Measurements from ENCODE around the gene ZNF69. TPM values are rescaled to one million over a fixed set of nuclear protein-coding genes. Genes with fewer than 3 reads are reported as not detected.
"Not testable (repeated sequence)": the region's sequence is repeated elsewhere in the genome, so short reads cannot be mapped to it uniquely, and the experiment has no call there.

ZNF69 gene
- total RNA-seq, 2 experiments from 2014 or later: 9.7 to 13.9 TPM

- intact Hi-C loops (cut with micrococcal nuclease; ENCODE audit: unreplicated experiment): no loop called here
- Histone ChIP-seq H3K79me2 (ENCODE audit: insufficient read depth, low read depth, low read length) (no peaks in the 10 kb centered on the region), H3K9me2 (ENCODE audit: insufficient read depth, low read length) (no peaks in the 10 kb centered on the region), H4K20me1 (ENCODE audit: insufficient read depth, low read length) (no peaks in the 10 kb centered on the region), H3K4me1 (ENCODE audit: insufficient read depth, low read length, poor library complexity, severe bottlenecking) (no peaks in the 10 kb centered on the region), H3K4me2 (ENCODE audit: low read length) (no peak overlapping the region), H3K36me3 (ENCODE audit: insufficient read depth, low read length) (peaks cover 82% of the 10 kb centered on the region), H3K4me3 (ENCODE audit: low read depth, low read length, poor library complexity, severe bottlenecking) (no peak overlapping the region), H3K27ac (ENCODE audit: low read depth, low read length, poor library complexity, severe bottlenecking) (no peak overlapping the region), H3K9me3 (ENCODE audit: low read length) (peaks cover 45% of the 10 kb centered on the region), H2AFZ (ENCODE audit: low read length) (no peak overlapping the region)
- DNase-seq (ENCODE audit: low spot score): no peak
- no peak for TF ChIP-seq EZH2phosphoT487 (IDR thresholded peaks at IDR 0.05; ENCODE audit: borderline replicate concordance, low read depth, low read length)
- TF ChIP-seq, protein P1, sequence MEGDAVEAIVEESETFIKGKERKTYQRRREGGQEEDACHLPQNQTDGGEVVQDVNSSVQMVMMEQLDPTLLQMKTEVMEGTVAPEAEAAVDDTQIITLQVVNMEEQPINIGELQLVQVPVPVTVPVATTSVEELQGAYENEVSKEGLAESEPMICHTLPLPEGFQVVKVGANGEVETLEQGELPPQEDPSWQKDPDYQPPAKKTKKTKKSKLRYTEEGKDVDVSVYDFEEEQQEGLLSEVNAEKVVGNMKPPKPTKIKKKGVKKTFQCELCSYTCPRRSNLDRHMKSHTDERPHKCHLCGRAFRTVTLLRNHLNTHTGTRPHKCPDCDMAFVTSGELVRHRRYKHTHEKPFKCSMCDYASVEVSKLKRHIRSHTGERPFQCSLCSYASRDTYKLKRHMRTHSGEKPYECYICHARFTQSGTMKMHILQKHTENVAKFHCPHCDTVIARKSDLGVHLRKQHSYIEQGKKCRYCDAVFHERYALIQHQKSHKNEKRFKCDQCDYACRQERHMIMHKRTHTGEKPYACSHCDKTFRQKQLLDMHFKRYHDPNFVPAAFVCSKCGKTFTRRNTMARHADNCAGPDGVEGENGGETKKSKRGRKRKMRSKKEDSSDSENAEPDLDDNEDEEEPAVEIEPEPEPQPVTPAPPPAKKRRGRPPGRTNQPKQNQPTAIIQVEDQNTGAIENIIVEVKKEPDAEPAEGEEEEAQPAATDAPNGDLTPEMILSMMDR (conservative IDR thresholded peaks at IDR 0.05; ENCODE audit: low read length): no peak
- CTCF ChIA-PET (ENCODE audit: unreplicated experiment): no interaction called here
- BruUV-seq (replicated peaks): no TSS peak
- POLR2A ChIA-PET: no interaction called here
Observed at GRCh38 chr19:11949201-11949600, 61.6 kb downstream of the ZNF69 start.

- H4K20me1 ChIP-seq (ENCODE audit: insufficient read depth, low read length); DNase-seq (ENCODE audit: low spot score); H3K79me2 ChIP-seq (ENCODE audit: insufficient read depth, low read depth, low read length); H3K4me1 ChIP-seq (ENCODE audit: insufficient read depth, low read length, poor library complexity, severe bottlenecking); POLR2A ChIA-PET; H3K4me3 ChIP-seq (ENCODE audit: low read depth, low read length, poor library complexity, severe bottlenecking); H3K9me2 ChIP-seq (ENCODE audit: insufficient read depth, low read length); intact Hi-C loops (cut with micrococcal nuclease; ENCODE audit: unreplicated experiment); H3K4me2 ChIP-seq (ENCODE audit: low read length); BruUV-seq (replicated peaks); CTCF ChIA-PET (ENCODE audit: unreplicated experiment); H3K27ac ChIP-seq (ENCODE audit: low read depth, low read length, poor library complexity, severe bottlenecking); H2AFZ ChIP-seq (ENCODE audit: low read length): not testable (repeated sequence)
- peaks cover 45% of the 10 kb centered on the region for H3K9me3 ChIP-seq (ENCODE audit: low read length)
- peaks cover 77% of the 10 kb centered on the region for H3K36me3 ChIP-seq (ENCODE audit: insufficient read depth, low read length)
Observed at GRCh38 chr19:11949614-11950080, 62.1 kb downstream of the ZNF69 start.

DNA sequence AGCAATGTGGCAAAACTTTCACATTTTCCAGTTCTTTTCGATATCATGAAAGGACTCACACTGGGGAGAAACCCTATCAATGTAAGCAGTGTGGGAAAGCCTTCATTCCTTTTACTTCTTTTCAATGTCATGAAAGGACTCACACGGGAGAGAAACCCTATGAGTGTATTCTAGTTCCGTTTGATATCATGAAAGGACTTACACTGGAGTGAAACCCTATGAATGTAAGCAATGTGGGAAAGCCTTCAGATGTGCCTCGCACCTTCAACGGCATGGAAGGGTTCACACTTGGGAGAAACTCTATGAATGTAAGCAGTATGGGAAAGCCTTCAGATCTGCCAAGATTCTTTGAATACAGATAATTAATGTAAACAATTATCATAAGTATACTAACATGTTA, 62.7 kb downstream of the ZNF69 start:
- POLR2A ChIA-PET: interaction anchor here (0.7 kb wide), 1 partner anchor 1546 kb away, joined by 4 read pairs; no protein-coding TSS in a partner anchor
- peaks cover 45% of the 10 kb centered on the region for H3K9me3 ChIP-seq (ENCODE audit: low read length)
- intact Hi-C loops (cut with micrococcal nuclease; ENCODE audit: unreplicated experiment): no loop called here
- no peak overlapping the region for H3K4me2 ChIP-seq (ENCODE audit: low read length)
- no peaks in the 10 kb centered on the region for H3K4me1 ChIP-seq (ENCODE audit: insufficient read depth, low read length, poor library complexity, severe bottlenecking)
- BruUV-seq (replicated peaks): no TSS peak
- H4K20me1 ChIP-seq (ENCODE audit: insufficient read depth, low read length): no peaks in the 10 kb centered on the region
- no peak for TF ChIP-seq EZH2phosphoT487 (IDR thresholded peaks at IDR 0.05; ENCODE audit: borderline replicate concordance, low read depth, low read length)
- TF ChIP-seq, protein P1 (conservative IDR thresholded peaks at IDR 0.05; ENCODE audit: low read length): no peak
- H3K9me2 ChIP-seq (ENCODE audit: insufficient read depth, low read length): no peaks in the 10 kb centered on the region
- H3K4me3 ChIP-seq (ENCODE audit: low read depth, low read length, poor library complexity, severe bottlenecking): no peak overlapping the region
- DNase-seq (ENCODE audit: low spot score): no peak
- H3K79me2 ChIP-seq (ENCODE audit: insufficient read depth, low read depth, low read length): no peaks in the 10 kb centered on the region
- CTCF ChIA-PET (ENCODE audit: unreplicated experiment): no interaction called here
- H3K36me3 ChIP-seq (ENCODE audit: insufficient read depth, low read length): peaks cover 71% of the 10 kb centered on the region
- no peak overlapping the region for H3K27ac ChIP-seq (ENCODE audit: low read depth, low read length, poor library complexity, severe bottlenecking)
- no peak overlapping the region for H2AFZ ChIP-seq (ENCODE audit: low read length)

Other genes starting within 250 kb of the ZNF69 start
- gene ZNF823, start 148.8 kb upstream of the ZNF69 start, total RNA-seq (2014; rRNA removed; shearing (Covaris generic)): 7.0 and 7.2 TPM in 2 replicates
- gene ZNF823, start 148.8 kb upstream of the ZNF69 start, total RNA-seq (2022): 5.7 and 6.8 TPM in 2 replicates
- 10.8 and 14.5 TPM in 2 replicates for gene ZNF441, start 120.8 kb upstream of the ZNF69 start, total RNA-seq (2014; rRNA removed; shearing (Covaris generic))
- 8.4 and 11.1 TPM in 2 replicates for gene ZNF441, start 120.8 kb upstream of the ZNF69 start, total RNA-seq (2022)
- 1.2 and 2.0 TPM in 2 replicates for gene ZNF491, start 89.3 kb upstream of the ZNF69 start, total RNA-seq (2014; rRNA removed; shearing (Covaris generic))
- 6.2 and 7.9 TPM in 2 replicates for gene ZNF491, start 89.3 kb upstream of the ZNF69 start, total RNA-seq (2022)
- 7.5 and 7.9 TPM in 2 replicates for gene ZNF440, start 73.5 kb upstream of the ZNF69 start, total RNA-seq (2014; rRNA removed; shearing (Covaris generic))
- gene ZNF440, start 73.5 kb upstream of the ZNF69 start, total RNA-seq (2022): 15.2 and 16.6 TPM in 2 replicates
- gene ZNF439, start 39.1 kb upstream of the ZNF69 start, total RNA-seq (2014; rRNA removed; shearing (Covaris generic)): 38.1 and 40.2 TPM in 2 replicates
- gene ZNF439, start 39.1 kb upstream of the ZNF69 start, total RNA-seq (2022): 33.8 and 45.5 TPM in 2 replicates
- 18.2 and 20.4 TPM in 2 replicates for gene ZNF700, start 37.3 kb downstream of the ZNF69 start, total RNA-seq (2014; rRNA removed; shearing (Covaris generic))
- 28.2 and 28.4 TPM in 2 replicates for gene ZNF700, start 37.3 kb downstream of the ZNF69 start, total RNA-seq (2022)
- gene ZNF763, start 77.3 kb downstream of the ZNF69 start, total RNA-seq (2014; rRNA removed; shearing (Covaris generic)): 2.7 and 2.8 TPM in 2 replicates
- gene ZNF763, start 77.3 kb downstream of the ZNF69 start, total RNA-seq (2022): 6.2 and 7.7 TPM in 2 replicates
- gene ZNF433, start 147.9 kb downstream of the ZNF69 start, total RNA-seq (2014; rRNA removed; shearing (Covaris generic)): 1.6 and 1.9 TPM in 2 replicates
- 0.76 and 0.89 TPM in 2 replicates for gene ZNF433, start 147.9 kb downstream of the ZNF69 start, total RNA-seq (2022)
- 0.72 and 1.0 TPM in 2 replicates for gene ZNF878, start 165.2 kb downstream of the ZNF69 start, total RNA-seq (2014; rRNA removed; shearing (Covaris generic))
- 1.0 and 1.5 TPM in 2 replicates for gene ZNF878, start 165.2 kb downstream of the ZNF69 start, total RNA-seq (2022)
- gene ZNF844, start 176.9 kb downstream of the ZNF69 start, total RNA-seq (2014; rRNA removed; shearing (Covaris generic)): 5.8 and 6.7 TPM in 2 replicates
- 7.7 and 9.3 TPM in 2 replicates for gene ZNF844, start 176.9 kb downstream of the ZNF69 start, total RNA-seq (2022)

Measured in OCI-LY7 (cell line).